Lower leg skin (tissue), 4 donors: ENCODE measurements around the gene TAGLN. TPM values are rescaled to one million over a fixed set of nuclear protein-coding genes. Genes with fewer than 3 reads are reported as not detected.
A peak's percentile ranks its signal among the peaks of the same experiment; 100 is the strongest.

Experiments
- DNase-seq, 2 donors: peaks; one replicate each; pipeline ENCODE4 v3.0.0-alpha.2; 2019; ENCODE audit warnings: low spot score in 2 of 2
- H3K4me3 ChIP-seq: fragments of 200-600 bp; sonication (generic); 2 replicates; pipeline ENCODE4 v1.5.1; 2017; ENCODE audit warnings: mild to moderate bottlenecking, low read depth; ENCODE audit not compliant: poor library complexity, severe bottlenecking
- CTCF ChIP-seq, 3 donors: fragments of 450-650 bp; IDR thresholded peaks; one replicate each; pipeline ENCODE4 v1.5.1; 2016; ENCODE audit warnings: antibody characterized with exemption in 3 of 3, mild to moderate bottlenecking in 3 of 3, moderate library complexity in 2 of 3
- POLR2A ChIP-seq, 2 donors: fragments of 450-650 bp; IDR thresholded peaks; one replicate each; pipeline ENCODE4 v1.6.1; 2016 to 2017; ENCODE audit warnings: antibody characterized with exemption in 2 of 2, mild to moderate bottlenecking in 1 of 2, moderate library complexity in 1 of 2
- WGBS, 2 donors: methylation state at CpG; one replicate each; pipeline ENCODE4 v1.1.5; 2018; 5-methylcytosine and 5-hydroxymethylcytosine counted together
- intact Hi-C: fragments of 100-400 bp; cut with DNase I; formaldehyde crosslinking; loops from one replicate; pipeline ENCODE4 v1.15.0; 2023; ENCODE audit warnings: low total_unique reads
- total RNA-seq, 4 donors: library from RNA; depleted of rRNA; stranded (reverse); fragments of >200 nt; gene quantifications; one replicate each; pipeline ENCODE4 v1.1.0, GENCODE V29; 2016

Gene TAGLN
- total RNA-seq, 4 donors from 2014 or later, result 122 to 450 (median 233) TPM

GRCh38 chr11:117160826-117161225 lies 38.3 kb upstream of the TAGLN start:
- no peak for DNase-seq
- no peak overlapping the region for H3K4me3 ChIP-seq

DNA sequence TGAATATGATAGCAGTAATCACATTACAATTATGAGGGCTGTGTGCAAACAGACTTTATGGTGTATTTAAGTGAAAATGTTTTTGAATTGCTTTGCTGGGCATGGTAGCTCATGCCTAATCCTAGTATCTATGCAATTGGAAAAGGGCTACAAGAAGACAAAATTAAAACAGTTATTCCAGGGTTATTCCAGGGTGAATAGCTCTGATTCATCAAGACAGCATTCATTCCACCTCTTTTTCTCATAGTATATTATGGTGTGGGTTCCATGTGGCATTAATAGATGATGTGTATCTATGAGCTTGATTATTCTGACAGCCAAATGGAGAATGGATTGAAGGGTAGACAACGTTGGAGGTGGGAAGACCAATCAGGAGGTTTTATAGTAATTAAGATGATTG lies 32.7 kb upstream of the TAGLN start:
- TF ChIP-seq CTCF (IDR thresholded peaks at IDR 0.05) (no peak), POLR2A (IDR thresholded peaks at IDR 0.05) (no peak)
- H3K4me3 ChIP-seq, result no peak overlapping the region
- 42 to 53% methylated on average over 1 of the region's 1 CpG for WGBS, 2 donors
- DNase-seq, result no peak
- intact Hi-C loops, result no loop called here

More at GRCh38 chr11:117160826-117161225, 38.3 kb upstream of the TAGLN start:
- 85 to 88% methylated on average over 2 of the region's 2 CpGs for WGBS, 2 donors
- TF ChIP-seq CTCF (IDR thresholded peaks at IDR 0.05) (no peak), POLR2A (IDR thresholded peaks at IDR 0.05) (no peak)
- intact Hi-C loops, result no loop called here

DNA sequence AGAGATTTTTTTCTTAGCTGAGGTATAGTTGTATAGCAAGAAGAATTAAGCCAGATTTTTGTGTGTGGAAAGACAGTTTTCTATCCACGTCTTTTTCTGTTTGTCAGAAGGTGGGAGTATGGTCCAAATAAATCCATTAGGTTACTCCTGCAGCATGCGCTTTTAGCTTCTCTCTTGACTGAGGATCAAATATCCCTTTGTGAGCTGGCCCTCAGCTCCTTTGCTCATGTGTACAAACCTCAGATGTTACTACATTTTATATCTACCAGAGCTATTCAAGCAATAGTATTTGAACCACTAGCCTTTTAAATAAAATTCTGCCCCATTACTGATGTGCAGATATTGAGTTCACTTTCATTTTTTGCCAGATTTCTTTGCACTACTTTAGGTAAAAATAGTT lies 29.4 kb upstream of the TAGLN start:
- 88 to 97% methylated on average over 2 of the region's 2 CpGs for WGBS, 2 donors
- no peak for DNase-seq
- no peak overlapping the region for H3K4me3 ChIP-seq
- TF ChIP-seq CTCF (IDR thresholded peaks at IDR 0.05) (no peak), POLR2A (IDR thresholded peaks at IDR 0.05) (no peak)
- intact Hi-C loops, result no loop called here

- 90 to 92% methylated on average over 9 of the region's 9 CpGs for WGBS, 2 donors
- H3K4me3 ChIP-seq, result no peak overlapping the region
- intact Hi-C loops, result no loop called here
- DNase-seq, result no peak
- TF ChIP-seq POLR2A (IDR thresholded peaks at IDR 0.05) (no peak), CTCF (IDR thresholded peaks at IDR 0.05) (no peak)
Measured at GRCh38 chr11:117170210-117170609, 29.0 kb upstream of the TAGLN start.

DNA sequence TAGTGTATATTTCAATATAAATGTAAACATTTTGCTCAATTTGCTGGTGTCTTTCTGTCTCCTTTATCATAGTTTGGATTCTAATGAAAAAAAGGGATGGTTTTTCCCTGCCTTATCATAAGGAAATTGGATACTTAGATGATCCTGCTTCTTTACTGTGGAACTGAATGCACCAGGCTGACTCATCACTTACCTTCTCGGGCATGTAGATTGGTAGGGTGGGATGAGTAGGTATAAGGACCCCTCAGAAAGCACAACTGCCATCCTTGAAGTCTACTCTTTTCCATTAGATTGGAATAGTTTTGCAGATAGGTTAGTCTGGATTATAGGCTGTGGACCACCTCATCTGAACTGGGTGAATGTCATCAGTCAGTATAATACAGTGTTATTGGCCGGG lies 28.2 kb upstream of the TAGLN start:
- no peak overlapping the region for H3K4me3 ChIP-seq
- TF ChIP-seq POLR2A (IDR thresholded peaks at IDR 0.05) (no peak), CTCF (IDR thresholded peaks at IDR 0.05) (no peak)

DNA sequence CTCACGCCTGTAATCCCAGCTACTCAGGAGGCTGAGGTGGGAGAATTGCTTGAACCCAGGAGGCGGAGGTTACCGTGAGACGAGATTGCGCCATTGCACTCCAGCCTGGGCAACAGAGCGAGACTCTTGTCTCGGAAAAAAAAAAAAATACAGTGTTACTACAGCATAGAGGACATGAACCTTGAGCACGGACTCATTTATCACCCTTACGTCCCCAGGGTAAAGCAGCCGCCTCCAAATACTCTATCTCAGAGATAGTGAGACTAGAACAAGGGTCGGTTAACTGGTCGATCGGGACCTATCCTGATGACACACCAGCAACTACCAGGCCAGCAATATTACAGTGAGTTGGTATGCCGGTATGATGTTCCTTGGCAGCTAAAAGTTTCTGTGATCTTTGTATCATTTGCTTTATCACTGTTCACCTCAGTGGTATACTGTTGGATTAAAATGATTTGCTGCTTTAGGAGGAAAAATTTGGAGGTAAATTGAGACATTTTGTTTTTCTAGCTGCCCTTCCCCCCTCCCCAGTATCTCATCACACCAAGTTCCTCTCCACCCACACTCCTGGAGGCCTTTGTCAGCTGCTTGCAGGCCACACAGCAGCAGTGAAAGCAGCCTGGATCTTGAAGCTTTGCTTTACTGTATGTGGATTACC lies 27.6 kb upstream of the TAGLN start:
- 72 to 87% methylated on average over 14 of the region's 14 CpGs for WGBS, 2 donors
- peak in 1 of 2 donors; percentile 62 for DNase-seq
- H3K4me3 ChIP-seq, result no peak overlapping the region
- no peak for TF ChIP-seq CTCF (IDR thresholded peaks at IDR 0.05)
- no peak for TF ChIP-seq POLR2A (IDR thresholded peaks at IDR 0.05)
- intact Hi-C loops, result no loop called here

More for the DNA sequence above, 28.2 kb upstream of the TAGLN start:
- 92 to 98% methylated on average over 2 of the region's 2 CpGs for WGBS, 2 donors
- no peak for DNase-seq
- intact Hi-C loops, result no loop called here
